Dendritic cell treated with granulocyte-macrophage colony-stimulating factor and Interleukin-4, amounts not matched to agents 40 ng/mL and 50 ng/mL, for 4 days (primary cell): Measurements from ENCODE around the gene GALNT6.
"Not testable (repeated sequence)": the region's sequence is repeated elsewhere in the genome, so short reads cannot be mapped to it uniquely, and the experiment has no call there.

Experiments used
- H3K27ac Mint-ChIP-seq: one replicate; pipeline ENCODE4 v1.8.0; 2022; ENCODE audit warnings: mild to moderate bottlenecking, mixed read lengths
- H3K27me3 Mint-ChIP-seq: one replicate; pipeline ENCODE4 v1.8.0; 2022; ENCODE audit warnings: mild to moderate bottlenecking, mixed read lengths
- H3K36me3 Mint-ChIP-seq: one replicate; pipeline ENCODE4 v1.8.0; 2022; ENCODE audit warnings: low read depth, mixed read lengths
- H3K4me1 Mint-ChIP-seq: one replicate; pipeline ENCODE4 v1.8.0; 2022; ENCODE audit warnings: low read depth, mixed read lengths
- H3K4me3 Mint-ChIP-seq: one replicate; pipeline ENCODE4 v1.8.0; 2022; ENCODE audit warnings: mild to moderate bottlenecking, moderate library complexity, mixed read lengths
- H3K9me3 Mint-ChIP-seq: one replicate; pipeline ENCODE4 v1.8.0; 2022; ENCODE audit warnings: mixed read lengths
- intact Hi-C: fragments of 100-400 bp; cut with micrococcal nuclease; formaldehyde crosslinking; loops from one replicate; pipeline ENCODE4 v1.15.0; 2022

GALNT6 gene

GRCh38 chr12:51324953-51325352 lies 66.3 kb downstream of the GALNT6 start:
- Mint-ChIP-seq H3K27me3 (no peaks in the 10 kb centered on the region), H3K4me1 (peaks cover 89% of the 10 kb centered on the region), H3K9me3 (no peaks in the 10 kb centered on the region), H3K4me3 (no peak overlapping the region), H3K27ac (peak overlapping the region; percentile 93), H3K36me3 (peaks cover 34% of the 10 kb centered on the region)
- intact Hi-C loops, result loop anchor here (2.0 to 5.0 kb wide), 2 partner anchors 16 to 33 kb away; no protein-coding TSS in a partner anchor

- no peaks in the 10 kb centered on the region for H3K27me3 Mint-ChIP-seq
- H3K9me3 Mint-ChIP-seq, result no peaks in the 10 kb centered on the region
- peaks cover 36% of the 10 kb centered on the region for H3K36me3 Mint-ChIP-seq
- intact Hi-C loops, result loop anchor here (2.0 kb wide), 1 partner anchor 17 kb away; no protein-coding TSS in a partner anchor
- H3K4me1 Mint-ChIP-seq, result peaks cover 89% of the 10 kb centered on the region
- peak within 1 kb of the TSS; percentile 93 for H3K27ac Mint-ChIP-seq
- peak within 1 kb of the TSS; percentile 83 for H3K4me3 Mint-ChIP-seq
Measured at GRCh38 chr12:51323966-51324895, 67.0 kb downstream of the GALNT6 start, which contains the start of gene BIN2. Gene BIN2, minus strand, starts transcription at chr12:51324174. Its CDS starts 72 bp downstream, at chr12:51324102.

- Mint-ChIP-seq H3K4me3 (peak overlapping the region; percentile 83), H3K9me3 (no peaks in the 10 kb centered on the region), H3K36me3 (peaks cover 43% of the 10 kb centered on the region), H3K4me1 (peaks cover 88% of the 10 kb centered on the region), H3K27me3 (no peaks in the 10 kb centered on the region), H3K27ac (peak overlapping the region; percentile 93)
- intact Hi-C loops, result no loop called here
Measured at GRCh38 chr12:51323317-51323960, 67.8 kb downstream of the GALNT6 start.

GRCh38 chr12:51322452-51322851 lies 68.8 kb downstream of the GALNT6 start:
- Mint-ChIP-seq H3K36me3 (peaks cover 53% of the 10 kb centered on the region), H3K4me1 (peaks cover 85% of the 10 kb centered on the region), H3K27ac (peak overlapping the region; percentile 93), H3K4me3 (peak overlapping the region; percentile 83), H3K27me3 (no peaks in the 10 kb centered on the region), H3K9me3 (no peaks in the 10 kb centered on the region)
- intact Hi-C loops, result no loop called here

- peak overlapping the region; percentile 60 for H3K4me3 Mint-ChIP-seq
- H3K27me3 Mint-ChIP-seq, result no peaks in the 10 kb centered on the region
- intact Hi-C loops, result no loop called here
- H3K36me3 Mint-ChIP-seq, result peaks cover 59% of the 10 kb centered on the region
- no peaks in the 10 kb centered on the region for H3K9me3 Mint-ChIP-seq
- H3K4me1 Mint-ChIP-seq, result peaks cover 81% of the 10 kb centered on the region
- H3K27ac Mint-ChIP-seq, result peak overlapping the region; percentile 93
Measured at GRCh38 chr12:51321882-51322281, 69.3 kb downstream of the GALNT6 start.

GRCh38 chr12:51320695-51321320 lies 70.4 kb downstream of the GALNT6 start:
- Mint-ChIP-seq H3K9me3 (no peaks in the 10 kb centered on the region), H3K4me3 (peak overlapping the region; percentile 23), H3K27me3 (no peaks in the 10 kb centered on the region), H3K36me3 (peaks cover 69% of the 10 kb centered on the region), H3K4me1 (peaks cover 81% of the 10 kb centered on the region), H3K27ac (peak overlapping the region; percentile 64)
- intact Hi-C loops, result no loop called here

- intact Hi-C loops, result no loop called here
- H3K4me3 Mint-ChIP-seq, result no peak overlapping the region
- H3K9me3 Mint-ChIP-seq, result no peaks in the 10 kb centered on the region
- H3K4me1 Mint-ChIP-seq, result peaks cover 77% of the 10 kb centered on the region
- peaks cover 74% of the 10 kb centered on the region for H3K36me3 Mint-ChIP-seq
- no peaks in the 10 kb centered on the region for H3K27me3 Mint-ChIP-seq
- peak overlapping the region; percentile 64 for H3K27ac Mint-ChIP-seq
Measured at GRCh38 chr12:51320311-51320694, 70.9 kb downstream of the GALNT6 start.

GRCh38 chr12:51318846-51319599 lies 72.2 kb downstream of the GALNT6 start:
- intact Hi-C loops, result no loop called here
- Mint-ChIP-seq H3K4me1 (peaks cover 64% of the 10 kb centered on the region), H3K27ac (peak overlapping the region; percentile 10), H3K36me3 (peaks cover 87% of the 10 kb centered on the region), H3K4me3 (no peak overlapping the region), H3K9me3 (no peaks in the 10 kb centered on the region), H3K27me3 (no peaks in the 10 kb centered on the region)

GRCh38 chr12:51318057-51318806 lies 73.0 kb downstream of the GALNT6 start:
- H3K4me3 Mint-ChIP-seq, intact Hi-C loops, H3K27me3 Mint-ChIP-seq, H3K9me3 Mint-ChIP-seq: not testable (repeated sequence)
- Mint-ChIP-seq H3K4me1 (peaks cover 57% of the 10 kb centered on the region), H3K36me3 (peaks cover 88% of the 10 kb centered on the region), H3K27ac (peak overlapping the region; percentile 10)

GRCh38 chr12:51311389-51311788 lies 79.8 kb downstream of the GALNT6 start:
- intact Hi-C loops, result no loop called here
- no peaks in the 10 kb centered on the region for H3K9me3 Mint-ChIP-seq
- H3K4me1 Mint-ChIP-seq, result peaks cover 30% of the 10 kb centered on the region
- H3K4me3 Mint-ChIP-seq, result no peak overlapping the region
- H3K27ac Mint-ChIP-seq, result no peak overlapping the region
- H3K36me3 Mint-ChIP-seq, result peaks cover 96% of the 10 kb centered on the region
- no peaks in the 10 kb centered on the region for H3K27me3 Mint-ChIP-seq

GRCh38 chr12:51307655-51308593 lies 83.3 kb downstream of the GALNT6 start:
- peaks cover 88% of the 10 kb centered on the region for H3K36me3 Mint-ChIP-seq
- peak overlapping the region; percentile 69 for H3K27ac Mint-ChIP-seq
- no peak overlapping the region for H3K4me3 Mint-ChIP-seq
- intact Hi-C loops, result loop anchor here (5.0 kb wide), 1 partner anchor 34 kb away; no protein-coding TSS in a partner anchor
- H3K4me1 Mint-ChIP-seq, result peaks cover 29% of the 10 kb centered on the region
- H3K27me3 Mint-ChIP-seq, result no peaks in the 10 kb centered on the region
- H3K9me3 Mint-ChIP-seq, result no peaks in the 10 kb centered on the region

- H3K4me1 Mint-ChIP-seq, result peaks cover 29% of the 10 kb centered on the region
- intact Hi-C loops, result loop anchor here (5.0 kb wide), 1 partner anchor 36 kb away; no protein-coding TSS in a partner anchor
- H3K9me3 Mint-ChIP-seq, result no peaks in the 10 kb centered on the region
- H3K27ac Mint-ChIP-seq, result peak overlapping the region; percentile 73
- H3K27me3 Mint-ChIP-seq, result no peaks in the 10 kb centered on the region
- H3K36me3 Mint-ChIP-seq, result peaks cover 88% of the 10 kb centered on the region
- no peak overlapping the region for H3K4me3 Mint-ChIP-seq
Measured at GRCh38 chr12:51306507-51306906, 84.7 kb downstream of the GALNT6 start.
